HG03520 (cell line): ENCODE data around the gene GLE1.
A peak's percentile ranks its signal among the peaks of the same experiment; 100 is the strongest.
"Not testable (repeated sequence)": the region's sequence is repeated elsewhere in the genome, so short reads cannot be mapped to it uniquely, and the experiment has no call there.

Experiments used
- ATAC-seq: cut with Tn5 transposase; IDR thresholded peaks from one replicate; pipeline ENCODE4 v1.9.1; 2021; ENCODE audit warnings: mild to moderate bottlenecking, moderate library complexity; ENCODE audit not compliant: unreplicated experiment

Gene GLE1

DNA sequence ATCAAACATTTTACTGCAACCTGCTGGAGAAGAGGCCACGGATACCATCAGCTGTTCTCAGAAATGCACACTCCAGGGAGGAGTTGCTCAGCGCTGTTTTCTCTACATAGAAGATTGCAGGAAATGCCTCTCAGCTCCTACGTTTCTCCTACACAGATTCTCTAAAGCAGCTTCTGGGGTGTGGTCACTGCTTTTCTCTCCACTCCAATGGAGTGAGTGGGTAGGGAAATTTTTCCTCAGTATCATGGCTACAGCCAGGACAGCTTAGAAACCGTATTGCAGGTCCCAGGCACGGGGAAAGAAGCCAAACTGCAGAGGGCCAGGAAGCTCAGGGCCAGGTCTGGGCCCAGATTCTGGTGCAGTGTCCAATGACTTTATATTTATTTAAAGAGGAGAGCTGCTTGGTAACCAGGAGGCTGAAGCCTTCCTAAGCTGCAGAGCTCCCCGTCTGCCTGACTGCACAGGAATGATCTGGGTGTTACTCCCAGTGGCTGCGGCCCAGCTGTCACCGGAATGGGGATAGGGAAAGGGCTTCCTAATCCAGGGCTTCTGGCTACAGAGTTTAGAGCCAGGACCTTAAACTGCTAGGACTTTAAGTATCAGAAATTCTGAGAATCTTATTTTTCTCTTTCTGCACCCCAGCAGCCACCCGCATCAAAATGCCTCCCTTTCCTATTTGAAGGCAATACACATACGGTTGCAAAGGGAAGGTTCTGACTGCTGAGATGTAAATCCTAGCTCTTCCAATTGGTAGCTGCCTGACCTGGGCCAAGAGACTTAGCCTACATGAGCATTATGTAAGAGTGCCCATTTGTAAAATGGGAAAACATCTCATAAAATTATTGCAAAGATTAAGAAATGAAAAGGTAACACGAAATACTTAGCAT is 46.5 kb downstream of the GLE1 start:
- no peak for ATAC-seq

DNA sequence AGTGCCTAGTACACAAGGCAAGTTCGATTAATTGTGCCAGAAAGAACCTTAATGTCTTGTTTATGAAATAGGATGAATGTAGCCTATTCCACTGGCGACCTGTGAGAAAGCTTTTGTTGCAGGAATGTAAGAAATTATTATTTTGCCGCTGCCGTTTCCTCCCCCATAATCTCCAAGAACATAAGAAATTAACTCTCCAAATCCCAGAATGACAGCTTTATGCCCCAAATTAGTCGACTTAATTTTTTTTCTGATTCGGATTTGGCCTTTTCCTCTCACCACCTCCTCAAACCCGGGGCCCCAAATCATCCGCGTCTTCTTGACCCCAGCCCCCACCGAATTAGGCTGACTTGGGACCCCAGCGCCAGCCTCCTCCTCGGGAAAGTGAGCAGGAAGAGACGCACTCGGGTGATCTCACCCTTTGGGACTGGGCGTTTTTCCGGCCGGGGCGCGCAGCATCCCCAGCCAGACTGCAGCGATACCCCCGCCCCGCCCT is 47.2 kb downstream of the GLE1 start:
- ATAC-seq = no peak

DNA sequence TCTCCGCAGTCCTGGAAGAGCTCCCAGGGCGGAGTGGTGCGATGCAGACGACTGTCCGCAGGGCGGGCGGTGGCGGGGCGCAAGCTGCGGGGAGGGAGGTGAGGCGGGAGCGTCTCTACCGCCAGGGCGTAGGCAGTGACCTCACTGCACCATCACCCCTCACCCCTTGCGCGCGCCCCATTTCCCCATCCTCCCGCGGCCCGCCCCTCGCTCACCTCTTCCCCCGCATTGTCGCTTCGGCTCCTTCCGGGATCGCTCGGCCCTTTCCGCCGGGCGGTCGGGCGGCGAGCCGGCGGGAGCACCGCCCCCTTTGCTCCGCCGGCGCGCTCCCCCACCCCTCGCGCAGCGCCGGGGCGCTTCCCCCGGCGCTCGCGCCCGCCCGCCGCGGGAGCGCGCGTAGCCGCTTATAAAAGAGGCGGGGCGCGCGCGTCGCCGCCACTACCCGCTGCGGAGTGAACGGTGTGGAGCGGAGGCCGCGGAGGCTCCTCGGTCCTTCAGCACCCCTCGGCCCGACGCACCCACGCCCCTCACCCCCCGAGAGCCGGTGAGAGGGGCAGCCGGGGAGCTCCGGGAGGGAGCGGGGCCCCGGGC is 47.7 kb downstream of the GLE1 start, which contains the start of gene SPTAN1:
Gene SPTAN1, plus strand, starts transcription at position 435 of the 591 bp plus-strand sequence. CDS start 14,154 bp downstream, outside the sequence.
- ATAC-seq = peak; percentile 69

DNA sequence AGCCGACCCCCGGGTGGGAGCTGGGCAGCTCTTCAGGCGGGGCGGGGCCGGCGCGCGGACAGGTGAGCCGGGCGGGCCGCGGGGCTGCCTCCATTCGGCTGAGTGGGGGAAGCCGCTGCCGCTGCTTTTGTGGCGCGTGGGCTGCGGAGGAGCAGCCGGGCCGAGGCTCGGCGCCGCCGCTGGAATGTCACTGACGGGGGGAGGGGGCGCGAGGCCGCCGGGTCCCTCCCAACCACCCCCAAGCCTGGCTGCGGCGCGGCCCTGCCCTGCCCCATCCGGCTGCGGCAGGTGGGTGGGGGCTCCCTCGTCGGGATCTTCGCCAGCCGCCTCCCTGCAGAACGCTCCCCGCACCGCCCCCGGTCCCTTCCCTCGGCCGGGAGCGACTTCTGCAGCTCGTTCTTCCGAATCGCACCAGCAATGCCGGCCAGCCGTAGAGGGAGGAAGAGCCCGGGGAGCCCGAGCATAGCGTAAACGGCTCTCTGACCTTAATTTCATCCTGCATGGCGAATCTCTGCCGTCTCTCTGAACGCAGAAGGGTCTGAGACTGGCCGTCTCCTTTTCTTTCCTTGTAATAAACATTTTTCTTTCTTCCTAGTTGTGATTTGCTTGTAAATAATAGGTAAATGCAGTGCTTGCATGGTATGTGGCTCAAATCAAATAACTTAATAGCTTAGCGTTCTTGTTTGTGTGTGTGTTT is 48.4 kb downstream of the GLE1 start:
- ATAC-seq = peak; percentile 18

DNA sequence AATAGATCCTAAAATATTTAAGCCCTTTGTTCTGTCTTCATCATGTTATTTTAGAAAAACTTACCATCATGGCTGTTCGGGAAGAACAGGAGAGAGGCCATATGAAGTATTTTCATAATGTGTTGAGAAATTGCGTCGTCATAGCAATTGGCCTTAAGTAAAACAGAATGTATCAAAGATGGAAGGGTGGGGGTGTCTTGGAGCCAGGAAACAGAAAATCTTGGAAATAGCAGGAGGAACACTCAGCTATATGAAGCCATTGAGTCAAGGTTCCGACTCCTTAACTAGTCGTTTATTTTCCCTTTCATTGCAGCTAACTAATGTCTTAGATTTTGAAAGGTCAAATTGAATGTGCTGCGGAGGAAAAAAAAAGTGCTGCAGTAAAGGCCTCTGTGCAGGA is 49.2 kb downstream of the GLE1 start:
- no peak for ATAC-seq

DNA sequence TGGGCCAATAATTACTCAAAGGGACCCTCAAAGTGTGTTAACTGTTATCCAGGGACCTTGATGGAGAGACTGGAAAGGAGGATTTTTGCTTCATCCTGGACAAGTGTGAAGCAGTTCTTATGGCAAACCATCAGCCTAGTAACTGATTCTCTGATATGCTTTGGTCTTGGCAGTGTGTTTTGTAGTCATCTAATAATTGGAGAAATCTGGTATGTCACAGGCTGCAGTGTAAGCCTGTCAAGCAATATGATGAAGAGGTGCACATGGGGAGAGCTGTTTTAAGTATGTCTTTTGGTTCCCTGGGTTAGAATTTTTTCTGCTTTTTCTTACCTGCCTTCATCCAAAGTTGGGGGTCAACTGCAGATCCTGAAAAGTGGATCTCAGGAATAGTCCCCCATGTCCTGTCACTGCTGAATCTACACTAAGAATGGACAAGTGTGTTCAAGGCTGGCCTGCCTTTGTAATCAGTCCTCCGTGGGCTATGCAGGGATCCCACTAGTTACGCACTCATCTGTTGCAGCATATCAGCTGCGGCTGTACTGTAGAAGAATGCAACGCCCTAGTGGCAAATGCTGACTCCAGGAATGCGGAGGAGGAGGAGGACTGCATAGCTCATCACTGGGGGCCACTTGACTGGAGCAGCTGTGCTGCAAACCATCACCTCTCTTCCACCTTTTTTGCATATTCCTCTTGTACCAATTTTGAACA is 49.8 kb downstream of the GLE1 start:
- ATAC-seq = no peak

DNA sequence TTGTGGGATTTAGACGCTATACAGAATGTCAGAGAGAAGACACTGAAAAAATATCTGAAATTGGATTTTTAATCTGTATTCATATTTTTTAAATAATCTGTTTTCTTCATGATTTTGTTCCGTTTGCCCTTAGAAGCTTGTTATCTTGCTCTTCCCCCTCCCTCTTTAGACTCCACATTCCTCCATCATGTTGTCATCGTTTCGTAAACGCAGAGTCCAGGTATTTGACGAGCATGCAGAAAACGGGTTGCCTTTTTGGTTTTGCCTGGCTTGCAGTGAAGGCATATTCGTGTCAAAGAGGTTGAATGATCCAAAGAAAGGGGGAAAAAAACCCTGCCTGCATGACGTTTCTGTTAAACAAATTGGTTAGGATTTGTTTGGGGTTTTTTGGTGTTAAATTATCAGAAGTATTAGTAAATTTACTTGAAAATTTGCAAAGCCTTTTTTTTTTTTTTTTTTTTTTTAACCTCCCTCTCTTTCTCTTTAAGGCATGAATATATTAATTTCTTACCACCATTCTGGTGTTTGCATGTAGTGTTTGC is 50.7 kb downstream of the GLE1 start:
- ATAC-seq = no peak

DNA sequence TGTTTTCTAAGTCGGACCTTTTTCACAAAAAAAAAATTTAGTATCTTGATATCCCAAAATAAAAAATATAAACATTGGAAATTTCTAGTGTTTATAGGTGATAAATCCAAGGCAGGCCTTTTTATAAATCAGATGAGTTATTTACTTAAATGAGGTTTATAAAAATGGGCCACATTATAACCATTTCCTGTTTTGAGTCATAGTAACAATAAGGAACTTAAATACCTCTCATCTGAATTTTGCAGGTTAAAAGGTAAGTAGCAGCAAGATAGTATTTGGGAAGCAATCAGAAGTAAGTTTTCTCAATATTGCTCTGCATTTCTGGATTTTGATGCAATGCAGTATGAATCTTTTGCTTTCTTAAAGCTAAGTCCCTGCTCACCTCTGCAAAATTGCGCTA is 51.8 kb downstream of the GLE1 start:
- no peak for ATAC-seq

DNA sequence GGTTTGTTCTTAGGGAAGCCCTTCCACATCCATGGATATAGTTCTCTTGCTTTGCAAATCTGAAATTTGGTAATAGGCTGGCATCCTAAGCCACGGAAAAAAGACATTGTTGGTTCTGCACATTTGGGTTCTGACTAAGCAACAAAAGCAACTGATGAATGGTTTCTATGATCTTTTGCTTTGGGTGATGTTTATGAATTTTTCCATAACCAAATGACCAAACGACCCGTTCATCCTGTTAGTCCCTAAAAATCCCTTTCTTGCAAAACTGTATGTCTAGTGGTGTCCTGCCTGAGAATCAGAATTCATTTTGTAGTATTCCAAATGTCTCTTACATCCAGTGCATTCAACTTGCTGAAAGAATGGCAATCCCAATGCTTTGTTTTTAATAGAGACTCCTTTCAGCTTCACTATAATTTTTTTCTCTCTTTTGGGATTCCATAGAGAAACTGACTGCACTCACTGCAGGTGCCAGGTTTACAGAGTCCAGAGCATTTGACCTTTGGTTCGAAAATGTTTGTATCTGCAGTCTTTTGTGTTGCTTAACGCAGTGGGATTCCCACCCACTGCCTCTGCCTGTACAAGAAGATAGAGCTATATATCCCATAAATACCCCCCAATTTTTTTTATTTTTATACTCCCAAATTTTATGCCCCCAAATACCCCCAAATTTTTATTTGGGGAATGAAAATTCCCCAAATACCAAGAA is 52.6 kb downstream of the GLE1 start:
- ATAC-seq = no peak

DNA sequence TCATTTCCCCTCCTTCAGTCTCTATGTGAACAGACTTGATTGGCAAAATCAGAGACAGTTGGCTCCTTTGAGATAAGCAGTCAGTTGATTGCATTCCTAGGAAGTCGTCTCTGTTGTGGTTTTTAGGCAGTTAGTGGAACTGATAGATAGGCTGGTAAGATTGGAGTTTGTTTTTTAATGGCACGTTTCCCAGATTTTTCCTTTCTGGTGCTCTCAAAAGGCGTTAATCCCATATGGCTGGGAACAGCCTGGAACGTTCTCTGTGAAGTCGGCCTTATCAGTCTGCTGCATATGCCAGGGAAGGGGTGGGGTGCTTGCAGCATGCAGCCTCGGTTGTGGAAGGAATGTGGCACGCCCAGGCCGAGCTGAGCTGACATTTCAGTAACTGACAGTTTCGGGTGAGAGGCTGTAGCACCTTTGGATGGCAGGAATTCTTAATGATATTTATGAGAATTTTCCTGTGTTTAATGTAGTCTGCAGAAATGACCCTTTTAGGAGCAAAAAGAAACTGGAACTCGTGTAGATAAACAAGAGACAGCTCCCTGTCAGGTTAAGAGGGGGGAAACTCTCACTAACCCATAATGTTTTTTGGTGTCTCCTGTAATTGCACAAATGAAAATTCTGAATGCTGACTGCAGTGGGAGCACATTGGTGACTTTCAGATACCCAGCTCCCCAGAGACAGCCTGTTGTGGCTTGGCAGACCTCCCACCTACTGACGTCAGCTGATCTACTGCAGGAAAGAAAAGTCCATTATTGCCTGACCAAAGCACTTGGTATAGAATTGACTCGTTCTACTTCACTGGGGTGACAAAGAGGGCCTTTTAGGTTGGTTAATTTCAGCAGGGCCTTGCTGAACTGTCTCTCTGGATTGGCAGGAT is 54.2 kb downstream of the GLE1 start:
- ATAC-seq = no peak

DNA sequence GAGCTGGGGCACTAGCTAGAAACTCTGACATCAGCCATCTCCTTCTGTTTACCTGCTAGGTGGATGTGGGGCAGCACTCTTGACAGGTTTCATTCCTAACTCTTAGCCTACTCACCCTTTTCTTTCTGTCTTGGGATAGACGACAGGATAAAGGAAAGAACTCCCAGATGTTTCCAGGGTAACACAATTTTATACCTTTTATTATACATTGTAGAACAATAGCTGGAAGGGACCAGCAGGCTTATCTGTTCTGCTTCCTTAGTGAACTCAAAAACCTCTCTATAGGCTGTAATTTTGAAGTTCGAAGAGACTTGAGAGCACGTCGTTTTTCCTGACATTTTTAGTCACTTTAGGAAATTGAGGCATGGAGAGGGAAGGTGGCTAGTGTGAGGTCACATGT is 61.1 kb downstream of the GLE1 start:
- ATAC-seq = no peak

DNA sequence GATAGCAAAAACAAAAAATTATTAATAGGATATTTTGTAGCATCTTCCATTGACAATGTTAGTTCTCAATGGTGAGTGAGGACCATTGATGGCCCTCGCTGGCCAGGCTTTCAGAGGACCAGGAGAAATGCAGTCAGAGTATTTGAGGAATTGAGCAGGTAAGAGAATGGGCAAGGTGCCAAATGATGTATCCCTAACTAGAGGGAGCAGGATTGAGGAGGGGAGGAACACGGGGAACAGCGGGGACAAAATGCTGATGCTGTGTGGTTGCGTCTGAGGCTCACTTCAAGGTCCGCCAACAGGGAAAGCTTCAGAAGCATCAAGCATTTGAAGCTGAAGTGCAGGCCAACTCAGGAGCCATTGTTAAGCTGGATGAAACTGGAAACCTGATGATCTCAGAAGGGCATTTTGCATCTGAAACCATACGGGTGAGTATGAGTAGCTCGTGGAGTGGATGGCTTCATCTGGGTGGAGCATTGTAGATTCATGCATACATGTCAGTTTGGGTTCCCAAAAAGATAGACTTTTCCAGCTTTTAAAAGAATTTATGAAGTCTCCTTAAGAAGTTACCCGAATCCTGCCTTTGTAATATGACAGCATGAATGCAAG is 64.1 kb downstream of the GLE1 start:
- no peak for ATAC-seq

DNA sequence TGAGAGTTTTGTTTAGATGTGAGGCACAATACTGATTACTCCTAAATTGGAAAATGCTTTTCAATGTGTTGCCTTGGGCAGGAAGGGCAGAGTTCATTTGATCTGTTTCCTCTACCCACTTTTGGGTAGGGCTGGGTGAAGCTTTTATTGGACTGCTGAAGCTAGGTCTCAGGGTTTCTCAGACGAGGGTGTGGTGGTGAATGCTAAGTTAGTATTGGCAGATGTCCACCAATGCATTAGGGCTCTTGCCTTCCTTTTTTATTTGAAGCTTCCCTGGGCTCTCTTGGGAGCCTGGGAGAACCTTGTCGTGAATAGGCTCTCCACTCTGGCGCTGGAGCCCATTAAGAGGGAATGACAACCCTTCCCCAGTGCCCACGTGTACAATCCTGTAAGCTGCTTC is 71.0 kb downstream of the GLE1 start:
- ATAC-seq = no peak

DNA sequence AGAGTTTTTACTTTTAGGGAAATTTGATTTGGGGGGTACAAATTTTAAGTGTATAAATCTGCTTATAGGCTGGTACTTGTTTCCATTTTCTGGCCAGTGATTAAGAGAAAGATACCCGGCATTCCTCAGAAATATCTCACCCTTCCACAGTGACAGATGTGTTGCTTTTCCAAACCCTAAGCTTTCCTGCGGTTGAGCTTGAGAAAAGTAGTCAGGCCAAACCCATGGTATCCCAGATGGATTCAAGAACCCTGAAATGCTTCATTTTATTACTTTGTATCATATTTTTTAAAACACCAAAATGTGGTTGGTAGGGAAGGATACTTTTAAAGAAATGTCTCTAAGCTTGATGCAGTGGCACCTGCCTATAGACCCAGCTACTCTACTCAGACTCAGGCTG is 71.4 kb downstream of the GLE1 start:
- ATAC-seq = no peak

DNA sequence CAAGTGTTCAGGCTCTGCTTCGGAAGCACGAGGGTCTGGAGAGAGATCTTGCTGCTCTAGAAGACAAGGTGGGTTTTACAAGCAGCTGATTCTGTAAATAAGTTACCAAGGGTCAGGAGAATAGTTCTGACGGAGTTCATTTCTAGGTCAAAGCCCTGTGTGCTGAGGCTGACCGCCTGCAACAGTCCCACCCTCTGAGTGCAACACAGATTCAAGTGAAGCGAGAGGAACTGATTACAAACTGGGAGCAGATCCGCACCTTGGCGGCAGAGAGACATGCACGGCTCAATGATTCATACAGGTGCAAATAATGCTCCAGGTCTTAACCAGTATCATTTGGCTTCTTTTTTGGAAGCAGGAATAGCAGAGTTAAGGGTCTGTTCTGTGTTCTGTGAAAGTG is 72.7 kb downstream of the GLE1 start:
- ATAC-seq = no peak

DNA sequence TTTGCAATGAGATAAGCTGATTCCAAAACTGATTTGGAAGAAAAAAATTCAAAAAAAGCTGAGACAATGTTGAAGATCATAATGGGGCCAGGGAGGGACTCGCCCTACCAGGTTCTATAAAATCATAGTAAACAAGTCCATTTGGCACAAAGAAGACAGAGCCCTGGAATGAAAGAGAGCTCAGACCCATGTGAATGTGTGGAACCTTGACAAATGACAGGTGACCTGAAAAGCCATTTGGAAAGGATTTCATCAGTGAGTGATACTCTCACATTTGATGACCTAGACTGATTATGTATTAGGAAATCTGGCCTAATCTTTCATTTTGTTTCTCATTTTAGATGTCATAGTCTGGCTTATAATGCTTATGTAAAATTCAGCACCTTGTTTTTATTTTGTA is 74.7 kb downstream of the GLE1 start:
- ATAC-seq = no peak

DNA sequence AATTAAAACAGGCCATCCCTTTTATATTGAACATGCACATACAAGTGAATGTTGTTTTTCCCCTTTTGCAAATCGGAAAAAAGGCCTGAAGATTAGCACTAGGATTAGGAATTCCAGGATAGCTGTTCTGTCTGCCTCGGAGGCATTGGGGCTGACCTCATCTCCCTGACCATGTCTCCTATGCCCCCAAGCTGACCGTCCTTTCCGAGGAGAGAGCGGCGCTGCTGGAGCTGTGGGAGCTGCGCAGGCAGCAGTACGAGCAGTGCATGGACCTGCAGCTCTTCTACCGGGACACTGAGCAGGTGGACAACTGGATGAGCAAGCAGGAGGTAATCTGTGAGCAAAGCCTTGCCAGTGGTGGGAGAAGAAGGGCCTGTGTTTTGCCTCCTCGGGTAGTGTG is 76.2 kb downstream of the GLE1 start:
- ATAC-seq = no peak

DNA sequence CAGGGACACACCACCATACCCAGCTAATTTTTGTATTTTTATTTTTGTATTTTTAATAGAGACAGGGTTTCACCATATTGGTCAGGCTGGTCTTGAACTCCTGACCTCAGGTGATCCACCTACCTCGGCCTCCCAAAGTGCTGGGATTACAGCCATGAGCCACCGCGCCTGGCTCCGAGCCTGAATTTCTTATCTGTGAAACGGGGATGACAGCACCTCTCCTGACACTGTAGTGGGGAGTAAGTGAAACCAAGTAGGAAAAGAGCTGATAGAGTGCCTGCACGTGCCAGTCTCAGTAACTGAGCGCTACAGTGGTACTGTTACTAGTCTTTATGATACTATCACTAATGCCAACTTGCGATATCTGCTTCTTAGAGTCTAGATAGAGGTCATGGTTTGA is 80.6 kb downstream of the GLE1 start:
- not testable (repeated sequence) for ATAC-seq

DNA sequence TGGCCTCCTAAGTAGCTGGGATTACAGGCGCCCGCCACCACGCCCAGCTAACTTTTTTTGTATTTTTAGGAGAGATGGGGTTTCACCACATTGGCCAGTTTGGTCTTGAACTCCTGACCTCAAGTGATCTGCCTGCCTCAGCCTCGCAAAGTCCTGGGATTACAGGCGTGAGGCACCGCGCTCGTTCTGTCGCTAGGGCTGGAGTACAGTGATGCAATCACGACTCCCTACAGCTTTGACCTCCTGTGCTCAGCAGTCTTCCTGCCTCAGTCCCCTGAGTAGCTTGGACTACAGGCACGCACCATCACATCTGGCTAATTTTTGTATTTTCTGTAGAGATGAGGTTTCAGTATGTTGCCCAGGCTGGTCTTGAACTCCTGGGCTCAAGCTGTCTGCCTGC is 82.4 kb downstream of the GLE1 start:
- ATAC-seq = not testable (repeated sequence)
